ENCODE data around the gene RGMA.

- TF ChIP-seq POLR2A (IDR thresholded peaks at IDR 0.05): no peak
- TF ChIP-seq CTCF (IDR thresholded peaks at IDR 0.05): no peak
- no peak for TF ChIP-seq POLR2AphosphoS5 (IDR thresholded peaks at IDR 0.05; ENCODE audit: insufficient read depth in 1 of 2, low read depth in 1 of 2)
These were observed 6.2 kb downstream of the RGMA start for GRCh38 chr15:93082861-93083260.

Measured in vagina (tissue), 2 donors.